Subcutaneous adipose tissue (tissue), 4 donors: ENCODE results near the gene BLOC1S3. TPM values are rescaled to one million over a fixed set of nuclear protein-coding genes. Genes with fewer than 3 reads are reported as not detected.

Experiments
- total RNA-seq, 4 donors: library from RNA; depleted of rRNA; stranded (reverse); fragments of >200 nt; gene quantifications; one replicate each; pipeline ENCODE4 v1.1.0, GENCODE V29; 2016
- TF ChIP-seq, protein P1 (sequence below): fragments of 450-650 bp; IDR thresholded peaks from one replicate; pipeline ENCODE4 v1.5.1; 2016; ENCODE audit warnings: low read depth, mild to moderate bottlenecking, control low read depth, antibody characterized with exemption, moderate library complexity

The BLOC1S3 gene
- total RNA-seq, 4 donors from 2014 or later, result 1.3 to 19.2 (median 11.0) TPM

DNA sequence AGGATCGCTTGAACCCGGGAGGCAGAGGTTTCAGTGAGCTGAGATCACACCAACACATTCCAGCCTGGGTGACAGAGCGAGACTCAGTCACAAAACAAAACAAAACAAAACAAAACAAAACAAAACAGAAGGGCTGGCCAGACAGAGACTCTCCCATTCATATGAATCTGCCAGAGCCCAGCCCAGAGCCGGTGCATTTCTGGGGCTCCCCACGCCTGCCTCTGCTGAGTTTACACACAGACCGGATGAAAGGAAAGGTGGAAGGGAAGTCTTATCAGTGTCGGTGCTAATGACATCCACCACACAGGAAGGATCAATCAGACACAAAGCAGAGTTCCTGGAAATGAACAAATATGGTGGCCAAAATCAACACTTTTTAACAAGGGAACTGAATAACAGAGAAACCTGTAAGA is 7.4 kb upstream of the BLOC1S3 start:
- TF ChIP-seq, protein P1, sequence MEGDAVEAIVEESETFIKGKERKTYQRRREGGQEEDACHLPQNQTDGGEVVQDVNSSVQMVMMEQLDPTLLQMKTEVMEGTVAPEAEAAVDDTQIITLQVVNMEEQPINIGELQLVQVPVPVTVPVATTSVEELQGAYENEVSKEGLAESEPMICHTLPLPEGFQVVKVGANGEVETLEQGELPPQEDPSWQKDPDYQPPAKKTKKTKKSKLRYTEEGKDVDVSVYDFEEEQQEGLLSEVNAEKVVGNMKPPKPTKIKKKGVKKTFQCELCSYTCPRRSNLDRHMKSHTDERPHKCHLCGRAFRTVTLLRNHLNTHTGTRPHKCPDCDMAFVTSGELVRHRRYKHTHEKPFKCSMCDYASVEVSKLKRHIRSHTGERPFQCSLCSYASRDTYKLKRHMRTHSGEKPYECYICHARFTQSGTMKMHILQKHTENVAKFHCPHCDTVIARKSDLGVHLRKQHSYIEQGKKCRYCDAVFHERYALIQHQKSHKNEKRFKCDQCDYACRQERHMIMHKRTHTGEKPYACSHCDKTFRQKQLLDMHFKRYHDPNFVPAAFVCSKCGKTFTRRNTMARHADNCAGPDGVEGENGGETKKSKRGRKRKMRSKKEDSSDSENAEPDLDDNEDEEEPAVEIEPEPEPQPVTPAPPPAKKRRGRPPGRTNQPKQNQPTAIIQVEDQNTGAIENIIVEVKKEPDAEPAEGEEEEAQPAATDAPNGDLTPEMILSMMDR, result no peak

DNA sequence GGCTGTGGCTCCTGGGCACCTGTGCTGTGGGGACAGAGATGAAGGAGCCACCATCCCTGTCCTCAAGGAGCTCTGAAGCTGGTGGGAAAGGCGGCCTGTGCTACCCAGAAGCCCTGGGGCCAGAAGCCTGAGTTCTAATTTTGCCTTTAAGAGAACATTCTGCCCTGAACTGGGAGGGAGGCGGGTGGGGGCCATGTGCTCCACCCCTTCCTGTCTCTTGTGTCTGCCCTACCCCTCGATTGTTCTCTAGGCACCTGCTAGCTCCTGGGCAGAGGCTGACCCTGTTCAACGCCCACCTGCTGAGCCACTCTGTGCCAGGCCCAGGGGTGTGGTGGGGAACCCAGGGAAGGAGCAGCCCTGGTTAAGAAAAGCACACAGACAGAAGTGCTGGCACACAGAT is 6.4 kb upstream of the BLOC1S3 start:
- TF ChIP-seq, protein P1, result no peak

DNA sequence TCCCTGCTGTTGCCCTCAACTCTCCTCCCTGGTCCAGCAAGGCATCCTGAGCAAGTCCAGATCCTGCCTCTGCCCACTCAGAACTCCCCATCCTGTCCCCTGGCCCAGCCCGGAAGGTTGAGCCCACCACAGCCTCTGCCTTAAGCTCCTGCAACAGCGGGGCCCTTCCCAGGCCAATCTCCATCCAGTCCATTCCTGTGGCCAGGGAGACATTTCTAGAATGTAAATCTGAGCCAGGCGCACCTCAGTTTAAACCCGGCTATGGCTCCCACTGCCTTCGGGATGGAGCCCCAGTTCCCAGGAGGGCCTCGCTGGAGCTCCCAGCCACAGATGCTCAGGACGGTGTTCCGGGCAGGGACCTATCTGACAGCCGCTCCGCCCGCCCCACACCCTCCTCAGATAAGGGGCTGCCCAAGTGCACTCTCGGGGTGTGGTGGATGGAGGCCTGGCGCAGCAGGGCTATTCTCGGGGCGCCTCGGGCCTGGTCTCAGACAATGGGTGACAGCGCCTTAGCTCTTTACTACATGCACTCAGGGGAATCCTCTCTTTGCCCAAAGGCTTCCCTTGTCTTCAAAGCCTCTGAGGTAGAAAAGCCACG is 5.9 kb upstream of the BLOC1S3 start:
- TF ChIP-seq, protein P1, result no peak

DNA sequence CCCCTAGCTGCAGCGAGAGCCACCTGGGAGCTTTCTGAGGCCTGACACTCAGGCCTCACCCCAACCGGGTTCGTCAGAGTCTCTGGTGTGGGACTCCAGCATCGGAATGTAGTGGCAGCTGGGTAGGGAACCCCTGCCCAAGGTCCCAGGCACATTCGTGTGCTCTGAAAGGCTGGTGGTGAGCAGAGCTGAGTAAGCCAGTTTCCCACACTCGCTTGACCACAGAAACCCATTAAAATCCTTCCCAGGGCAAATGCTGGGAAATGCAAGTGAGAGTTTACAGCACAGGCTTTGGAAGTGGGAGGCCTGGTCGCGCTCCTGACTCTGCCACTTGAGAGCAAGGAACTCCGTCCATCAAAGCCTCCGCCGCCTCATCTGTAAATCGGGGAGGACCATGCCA is 4.8 kb upstream of the BLOC1S3 start:
- TF ChIP-seq, protein P1, result no peak

DNA sequence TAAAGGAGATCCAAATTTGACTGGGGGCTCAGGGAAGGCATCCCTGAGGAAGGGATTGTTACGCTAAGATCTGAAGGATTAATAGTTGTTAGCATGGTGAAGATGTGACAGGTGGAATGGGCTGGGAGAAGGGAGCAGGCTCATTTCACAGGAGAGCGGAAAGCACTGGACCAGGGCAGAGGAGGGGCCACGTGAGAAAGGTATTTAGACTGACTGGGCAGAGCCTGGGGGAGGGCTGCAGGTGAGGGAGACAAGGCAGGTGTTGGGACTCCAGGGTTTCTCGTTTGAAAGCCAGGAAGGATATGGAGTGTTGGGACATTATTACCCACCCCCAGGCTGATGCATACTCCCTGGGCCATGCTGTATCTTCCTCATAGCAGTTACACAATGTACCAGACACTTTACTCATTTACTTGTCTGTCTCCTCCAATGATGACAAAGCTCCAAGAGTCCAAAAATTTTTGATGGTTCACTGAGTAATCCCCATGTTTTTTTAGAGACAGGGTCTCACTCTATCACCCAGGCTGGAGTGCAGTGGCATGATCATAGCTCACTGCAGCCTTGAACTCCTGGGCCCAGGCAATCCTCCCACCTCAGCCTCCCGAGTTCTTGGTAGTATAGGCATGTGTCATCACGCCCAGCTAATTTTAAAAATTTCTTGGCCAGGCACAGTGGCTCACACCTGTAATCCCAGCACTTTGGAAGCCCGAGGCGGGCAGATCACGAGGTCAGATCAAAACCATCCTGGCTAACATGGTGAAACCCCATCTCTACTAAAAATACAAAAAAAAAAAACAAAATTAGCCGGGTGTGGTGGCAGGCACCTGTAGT is 2.9 kb upstream of the BLOC1S3 start:
- TF ChIP-seq, protein P1, result no peak

DNA sequence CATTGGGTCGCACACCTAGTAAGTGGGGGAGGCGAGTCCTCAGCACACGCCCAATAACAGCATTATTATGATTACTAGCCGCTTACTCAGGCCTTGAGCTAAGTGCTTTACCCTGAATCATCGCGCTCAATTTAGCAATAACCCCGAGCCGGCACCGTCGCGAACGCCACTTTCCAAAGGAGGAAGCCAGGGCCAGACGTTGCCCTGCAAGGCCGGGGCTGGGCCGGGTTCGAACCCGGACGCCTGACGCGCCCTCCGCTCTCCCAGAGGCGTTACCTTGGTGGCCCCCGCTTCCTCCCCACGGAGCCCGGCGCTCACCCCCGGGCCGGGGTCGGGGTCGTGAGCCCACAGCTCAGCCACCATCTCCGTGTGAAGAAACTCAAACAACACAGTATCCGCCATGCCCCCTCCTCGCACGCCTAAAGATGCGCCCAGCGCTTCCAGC is 745 bp upstream of the BLOC1S3 start, which contains the start of gene TRAPPC6A:
TSS of gene TRAPPC6A (minus strand) at position 421 of the 445 bp plus-strand sequence. CDS start at position 402, 19 bp downstream.
- TF ChIP-seq, protein P1, result no peak

DNA sequence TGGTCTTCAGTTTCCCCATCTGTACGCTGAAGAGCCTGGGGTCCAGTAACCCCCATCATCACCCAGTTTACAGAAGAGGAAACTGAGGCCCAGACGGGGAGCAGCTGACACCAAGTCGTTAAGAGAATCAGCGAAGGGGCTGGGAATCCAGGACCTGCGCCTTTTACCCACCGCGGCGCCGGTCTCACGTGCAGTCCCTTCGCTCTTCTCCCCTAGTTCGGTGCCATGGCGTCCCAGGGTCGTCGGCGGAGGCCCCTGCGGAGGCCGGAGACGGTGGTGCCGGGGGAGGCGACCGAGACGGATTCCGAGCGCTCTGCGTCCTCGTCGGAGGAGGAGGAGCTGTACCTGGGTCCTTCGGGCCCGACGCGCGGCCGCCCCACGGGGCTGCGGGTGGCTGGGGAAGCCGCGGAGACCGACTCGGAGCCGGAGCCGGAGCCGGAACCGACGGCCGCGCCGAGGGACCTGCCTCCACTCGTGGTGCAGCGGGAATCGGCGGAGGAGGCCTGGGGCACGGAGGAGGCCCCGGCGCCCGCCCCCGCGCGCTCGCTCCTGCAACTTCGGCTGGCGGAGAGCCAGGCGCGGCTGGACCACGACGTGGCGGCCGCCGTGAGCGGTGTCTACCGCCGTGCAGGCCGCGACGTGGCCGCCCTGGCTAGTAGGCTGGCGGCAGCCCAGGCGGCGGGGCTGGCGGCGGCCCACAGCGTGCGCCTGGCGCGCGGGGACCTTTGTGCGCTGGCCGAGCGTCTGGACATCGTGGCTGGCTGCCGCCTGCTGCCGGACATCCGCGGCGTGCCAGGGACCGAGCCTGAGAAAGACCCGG is 698 bp downstream of the BLOC1S3 start:
- TF ChIP-seq, protein P1, result no peak
